Bronchial epithelial cell (primary cell): ENCODE measurements around the gene ITFG1. TPM values are rescaled to one million over a fixed set of nuclear protein-coding genes. Genes with fewer than 3 reads are reported as not detected.
"Not testable (repeated sequence)": the region's sequence is repeated elsewhere in the genome, so short reads cannot be mapped to it uniquely, and the experiment has no call there.

Experiments
- DNase-seq: peaks from one replicate; pipeline ENCODE4 v3.0.0-alpha.2; 2010; ENCODE audit warnings: low read depth
- FAIRE-seq: peaks from 2 replicates; lab custom pipeline; 2011; peaks lifted over from hg19 to GRCh38; lab: Jason Lieb, UNC
- H3K27me3 ChIP-seq: 2 replicates; pipeline ENCODE4 v1.5.1; 2011; ENCODE audit warnings: low read length; ENCODE audit not compliant: control insufficient read depth, insufficient read depth
- H3K36me3 ChIP-seq: 2 replicates; pipeline ENCODE4 v1.5.1; 2011; ENCODE audit warnings: low read length; ENCODE audit not compliant: control insufficient read depth, insufficient read depth
- H3K4me3 ChIP-seq: 2 replicates; pipeline ENCODE4 v1.5.1; 2011; ENCODE audit warnings: mild to moderate bottlenecking, low read depth, low read length, control low read depth
- CTCF ChIP-seq: IDR thresholded peaks from 2 replicates; pipeline ENCODE4 v1.5.1; 2011; ENCODE audit warnings: mild to moderate bottlenecking, moderate library complexity, low read length, control low read depth, inconsistent platforms; ENCODE audit not compliant: insufficient read depth, severe bottlenecking
- total RNA-seq: library from RNA; depleted of rRNA; stranded (reverse); fragments of >200 nt; gene quantifications from 2 replicates; pipeline ENCODE4 v1.2.1, GENCODE V29; 2014

The ITFG1 gene
- total RNA-seq, 1 donor from 2014 or later = 47.4 TPM

- DNase-seq = peak; percentile 55
Observed at GRCh38 chr16:47142486-47142820, 318.4 kb downstream of the ITFG1 start.

GRCh38 chr16:47141773-47142485 is 318.9 kb downstream of the ITFG1 start:
- Histone ChIP-seq H3K36me3 (no peaks in the 10 kb centered on the region), H3K4me3 (peak overlapping the region; percentile 73), H3K27me3 (no peaks in the 10 kb centered on the region)
- FAIRE-seq (peak; percentile 73), DNase-seq (peak; percentile 92)
- peak; percentile 96 for TF ChIP-seq CTCF

More at GRCh38 chr16:47142486-47142820, 318.4 kb downstream of the ITFG1 start:
- peak overlapping the region; percentile 73 for H3K4me3 ChIP-seq
- FAIRE-seq = no peak
- H3K27me3 ChIP-seq = no peaks in the 10 kb centered on the region
- no peaks in the 10 kb centered on the region for H3K36me3 ChIP-seq
- no peak for TF ChIP-seq CTCF

- Histone ChIP-seq H3K4me3 (no peak overlapping the region), H3K27me3 (no peaks in the 10 kb centered on the region), H3K36me3 (no peaks in the 10 kb centered on the region)
- no peak for FAIRE-seq
- TF ChIP-seq CTCF = no peak
- DNase-seq = peak; percentile 22
Observed at GRCh38 chr16:47140686-47141085, 320.2 kb downstream of the ITFG1 start.

GRCh38 chr16:47139561-47140185 is 321.2 kb downstream of the ITFG1 start:
- no peak for TF ChIP-seq CTCF
- no peak for FAIRE-seq
- Histone ChIP-seq H3K4me3 (no peak overlapping the region), H3K27me3 (no peaks in the 10 kb centered on the region), H3K36me3 (no peaks in the 10 kb centered on the region)
- peak; percentile 60 for DNase-seq

- peak; percentile 31 for DNase-seq
- not testable (repeated sequence) for H3K27me3 ChIP-seq, FAIRE-seq, H3K36me3 ChIP-seq, H3K4me3 ChIP-seq
Observed at GRCh38 chr16:47137925-47138324, 322.9 kb downstream of the ITFG1 start.

- Histone ChIP-seq H3K27me3 (no peaks in the 10 kb centered on the region), H3K36me3 (peaks cover 1% of the 10 kb centered on the region), H3K4me3 (no peak overlapping the region)
- TF ChIP-seq CTCF = no peak
- DNase-seq (peak; percentile 88), FAIRE-seq (no peak)
Observed at GRCh38 chr16:47136099-47136842, 324.6 kb downstream of the ITFG1 start.
